Measurements from ENCODE around the gene SP4.
"Not testable (repeated sequence)": the region's sequence is repeated elsewhere in the genome, so short reads cannot be mapped to it uniquely, and the experiment has no call there.

Gene SP4

DNA sequence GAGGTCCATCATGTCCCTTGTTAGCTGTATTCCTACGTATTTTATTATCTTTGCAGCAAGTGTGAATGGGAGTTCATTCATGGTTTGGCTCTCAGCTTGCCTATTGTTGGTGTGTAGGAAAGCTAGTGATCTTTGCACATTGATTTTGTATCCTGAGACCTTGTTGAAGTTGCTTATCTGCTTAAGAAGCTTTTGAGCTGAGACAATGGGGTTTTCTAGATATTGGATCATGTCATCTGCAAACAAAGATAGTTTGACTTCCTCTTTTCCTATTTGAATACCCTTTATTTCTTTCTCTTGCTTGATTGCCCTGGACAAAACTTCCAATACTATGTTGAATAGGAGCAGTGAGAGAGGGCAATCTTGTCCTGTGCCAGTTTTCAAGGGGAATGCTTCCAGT lies 104.6 kb downstream of the SP4 start:
- DNase-seq, result not testable (repeated sequence)

DNA sequence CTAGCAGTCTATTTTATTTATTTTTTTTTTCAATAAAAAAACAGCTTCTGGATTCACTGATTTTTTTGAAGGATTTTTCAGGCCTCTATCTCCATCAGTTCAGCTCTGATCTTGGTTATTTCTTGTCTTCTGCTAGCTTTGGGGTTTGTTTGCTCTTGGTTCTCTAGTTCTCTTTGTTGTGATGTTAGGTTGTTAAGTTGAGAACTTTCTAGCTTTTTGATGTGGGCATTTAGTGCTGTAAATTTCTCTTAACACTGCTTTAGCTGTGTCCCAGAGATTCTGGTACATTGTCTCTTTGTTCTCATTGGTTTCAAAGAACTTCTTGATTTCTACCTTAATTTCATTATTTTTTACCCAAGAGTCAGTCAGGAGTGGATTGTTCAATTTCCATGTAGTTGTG lies 105.8 kb downstream of the SP4 start:
- not testable (repeated sequence) for DNase-seq

DNA sequence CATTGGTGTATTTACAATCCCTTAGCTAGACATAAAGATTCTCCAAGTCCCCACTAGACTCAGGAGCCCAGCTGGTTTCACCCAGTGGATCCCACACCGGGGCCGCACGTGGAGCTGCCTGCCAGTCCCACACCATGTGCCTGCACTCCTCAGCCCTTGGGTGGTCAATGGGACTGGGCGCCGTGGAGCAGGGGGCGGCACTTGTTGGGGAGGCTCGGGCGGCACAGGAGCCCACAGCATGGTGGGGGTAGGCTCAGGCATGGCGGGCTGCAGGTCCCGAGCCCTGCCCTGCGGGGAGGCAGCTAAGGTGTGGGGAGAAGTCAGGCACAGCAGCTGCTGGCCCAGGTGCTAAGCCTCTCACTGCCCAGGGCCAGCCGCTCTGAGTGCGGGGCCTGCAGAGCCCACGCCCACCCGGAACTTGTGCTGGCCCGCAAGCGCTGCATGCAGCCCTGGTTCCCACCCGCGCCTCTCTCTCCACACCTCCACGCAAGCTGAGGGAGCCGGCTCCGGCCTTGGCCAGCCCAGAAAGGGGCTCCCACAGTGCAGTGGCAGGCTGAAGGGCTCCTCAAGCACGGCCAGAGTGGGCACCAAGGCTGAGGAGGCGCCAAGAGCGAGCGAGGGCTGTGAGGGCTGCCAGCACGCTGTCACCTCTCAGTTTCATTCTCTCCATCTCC lies 108.7 kb downstream of the SP4 start:
- not testable (repeated sequence) for DNase-seq

DNA sequence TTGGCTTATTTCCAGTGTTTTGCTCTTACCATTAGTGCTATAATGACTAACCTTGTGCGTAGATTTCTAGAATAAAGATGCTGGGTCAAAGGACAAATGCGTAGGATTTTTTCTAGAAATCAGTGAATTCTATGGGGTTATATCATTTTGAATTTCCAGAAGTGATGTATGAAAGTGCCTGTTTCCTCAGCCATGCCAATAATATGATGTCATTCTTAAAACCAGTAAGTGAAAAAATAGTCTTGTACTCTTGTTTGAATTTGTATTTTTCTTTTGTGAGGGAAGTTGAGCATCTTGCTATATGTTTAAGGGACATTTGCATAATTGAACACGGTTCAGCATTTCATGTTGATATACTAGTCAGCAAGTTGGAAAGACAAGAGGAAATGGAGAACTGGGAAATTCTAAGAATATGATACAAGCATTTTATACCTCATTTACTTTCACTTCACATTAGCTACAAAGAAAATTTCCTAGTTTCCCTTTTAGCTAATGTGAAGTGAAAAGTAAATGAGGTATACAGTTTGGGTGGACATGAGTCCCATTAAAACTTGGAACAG lies 111.1 kb downstream of the SP4 start:
- no peak for DNase-seq

DNA sequence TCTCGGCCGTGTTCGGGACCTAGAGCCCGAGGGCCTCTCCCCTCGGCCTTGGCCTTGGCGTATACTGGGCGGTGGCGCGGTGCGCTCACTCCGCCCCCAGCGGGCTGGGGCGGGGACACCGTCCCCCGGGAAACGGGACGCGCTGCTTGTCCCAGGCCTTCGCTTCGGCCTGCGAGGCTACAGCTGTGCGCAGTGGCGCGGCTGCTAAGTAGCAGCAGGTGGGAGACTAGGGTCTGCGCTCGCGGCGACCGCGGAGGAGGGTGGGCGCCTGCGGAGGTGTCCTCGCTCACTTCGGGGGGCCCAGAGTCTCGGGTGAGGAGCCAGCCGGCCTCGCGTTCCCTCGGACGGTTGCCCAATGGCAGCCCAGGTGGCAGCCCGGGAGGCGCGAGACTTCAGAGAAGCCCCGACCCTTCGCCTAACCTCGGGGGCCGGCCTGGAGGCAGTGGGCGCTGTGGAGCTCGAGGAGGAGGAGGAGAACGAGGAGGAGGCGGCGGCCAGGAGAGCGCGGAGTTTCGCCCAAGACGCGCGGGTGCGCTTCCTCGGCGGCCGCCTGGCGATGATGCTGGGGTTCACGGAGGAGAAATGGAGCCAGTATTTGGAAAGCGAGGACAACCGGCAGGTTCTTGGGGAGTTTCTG lies 115.1 kb downstream of the SP4 start, which contains the start of gene DNAH11:
Gene DNAH11, plus strand, starts transcription at position 149 of the 637 bp plus-strand sequence. Its CDS starts 207 bp downstream, at position 356.
- DNase-seq, result no peak

DNA sequence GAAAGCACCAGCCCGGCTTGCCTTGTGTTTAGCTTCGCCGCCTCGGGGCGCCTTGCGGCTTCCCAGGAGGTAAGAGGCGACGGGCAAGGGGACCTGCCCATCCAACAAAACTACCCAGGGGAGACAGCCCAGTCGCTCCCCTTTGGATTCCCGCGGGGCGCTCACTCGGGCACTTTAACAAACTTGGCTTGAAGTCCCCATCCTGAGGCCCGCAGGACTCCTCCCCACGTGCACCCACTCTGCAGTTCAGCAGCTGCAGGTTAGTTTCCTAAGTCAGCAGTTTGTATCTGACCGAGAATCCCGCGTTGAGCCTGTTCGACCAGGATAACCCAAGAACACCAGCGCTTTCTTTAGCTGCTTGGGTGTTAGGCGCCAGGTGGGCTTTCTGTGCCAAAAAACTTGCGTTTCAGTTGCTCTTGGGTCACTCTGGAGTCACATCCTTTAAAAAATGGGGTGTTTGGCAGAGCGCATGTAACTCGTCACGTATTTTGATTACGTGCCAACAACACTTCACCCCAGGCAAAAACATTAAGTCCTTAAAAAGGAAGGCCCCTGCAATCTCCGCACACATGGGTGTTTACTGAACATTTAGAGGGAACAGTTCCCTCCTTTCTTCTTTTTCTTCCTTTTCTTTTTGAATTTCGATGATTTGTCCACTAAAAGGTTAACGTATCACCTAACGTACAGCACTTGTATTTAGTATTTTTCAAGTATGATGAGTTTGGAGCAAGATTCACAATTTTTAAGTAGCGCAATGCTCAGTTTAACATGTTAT lies 115.8 kb downstream of the SP4 start:
- DNase-seq, result no peak

DNA sequence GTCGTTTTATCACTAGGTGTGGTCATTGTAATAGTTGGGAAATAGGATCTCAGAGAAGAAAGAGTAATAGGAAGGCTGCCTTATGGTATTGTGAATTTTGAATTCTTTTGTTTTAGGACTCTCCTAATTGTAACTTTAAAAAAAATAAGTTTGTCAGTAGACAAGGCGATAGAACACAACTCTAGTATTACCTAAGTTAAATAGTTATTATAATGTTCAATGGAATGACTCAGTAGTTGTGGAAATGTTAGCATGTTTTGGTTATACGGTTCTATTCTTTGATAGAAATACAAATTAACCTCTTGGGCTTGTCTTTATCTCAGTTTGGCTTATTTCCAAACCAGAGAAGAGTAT lies 116.4 kb downstream of the SP4 start:
- DNase-seq, result no peak

DNA sequence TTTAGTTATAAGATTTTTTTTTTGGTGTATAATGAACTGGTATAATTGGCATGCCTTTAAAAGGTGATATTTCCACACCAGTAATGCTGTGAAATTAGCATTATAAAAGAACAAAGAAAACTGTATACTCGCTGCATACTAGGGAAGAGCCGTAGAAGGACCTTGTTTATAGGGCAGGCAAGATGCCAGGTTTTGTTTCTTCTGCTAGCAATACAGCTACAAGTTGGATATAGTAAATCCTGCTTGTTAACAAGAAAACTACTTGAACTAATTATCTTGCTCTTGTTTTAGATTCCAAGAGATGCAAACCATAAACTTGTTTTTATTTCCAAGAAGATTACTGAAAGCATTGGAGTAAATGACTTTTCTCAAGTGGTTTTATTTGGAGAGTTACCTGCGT lies 116.8 kb downstream of the SP4 start:
- no peak for DNase-seq

DNA sequence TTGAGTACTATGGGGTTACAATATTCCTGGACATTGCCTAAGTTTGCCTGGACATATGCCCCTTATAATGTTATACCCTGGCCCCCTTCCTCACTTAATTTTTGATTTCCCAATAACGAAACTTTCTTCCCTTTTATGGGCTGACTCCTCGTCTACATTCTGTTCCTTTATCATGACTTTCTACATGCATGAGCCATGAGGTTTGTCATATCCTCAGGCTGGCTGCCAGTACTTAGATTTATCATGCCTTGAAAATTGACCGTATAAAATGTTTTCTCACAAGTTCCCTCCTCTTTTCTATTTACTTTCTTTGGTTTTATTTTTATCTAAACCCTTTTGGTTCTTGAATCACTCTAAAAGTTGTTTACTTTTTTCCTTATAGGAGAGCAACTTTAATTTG lies 119.6 kb downstream of the SP4 start:
- DNase-seq, result no peak

DNA sequence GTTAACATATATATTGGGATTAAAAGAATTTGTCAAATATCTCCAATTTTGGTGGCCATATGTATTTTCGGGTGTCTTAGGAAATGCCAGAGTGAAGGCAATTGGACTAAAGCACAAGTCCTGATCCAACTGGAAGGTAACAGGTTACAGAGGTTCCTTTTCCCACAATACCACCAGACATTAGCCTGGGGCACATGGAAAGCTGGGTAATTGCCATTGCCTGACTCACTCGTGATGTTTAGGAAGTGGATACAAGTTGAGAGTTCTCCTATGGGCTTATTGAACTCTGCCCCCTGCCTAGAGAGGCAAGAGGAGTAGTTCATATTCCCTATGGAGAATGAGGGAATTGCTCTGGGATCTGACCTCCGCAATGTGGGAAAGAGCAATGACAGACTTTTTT lies 120.6 kb downstream of the SP4 start:
- DNase-seq, result no peak

DNA sequence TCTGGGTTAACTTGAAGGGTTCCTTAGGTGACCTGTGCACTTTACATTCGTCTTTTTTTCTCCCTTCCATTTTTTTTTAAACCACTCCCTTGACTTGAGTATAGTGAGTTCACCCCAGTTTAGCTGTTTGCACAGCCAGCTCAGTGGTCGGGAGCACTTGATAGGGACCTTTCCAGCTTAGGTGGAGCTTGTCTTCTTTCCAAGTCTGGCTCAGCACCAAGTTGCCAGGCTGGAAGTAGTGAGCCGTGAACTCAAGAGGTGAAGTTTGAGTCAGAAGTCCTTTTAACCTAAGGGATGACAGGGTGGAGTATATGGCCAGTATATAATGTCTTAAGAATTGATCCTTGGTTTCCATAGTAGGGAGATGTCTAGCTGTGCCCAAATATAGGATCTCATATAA lies 122.2 kb downstream of the SP4 start:
- DNase-seq, result no peak

DNA sequence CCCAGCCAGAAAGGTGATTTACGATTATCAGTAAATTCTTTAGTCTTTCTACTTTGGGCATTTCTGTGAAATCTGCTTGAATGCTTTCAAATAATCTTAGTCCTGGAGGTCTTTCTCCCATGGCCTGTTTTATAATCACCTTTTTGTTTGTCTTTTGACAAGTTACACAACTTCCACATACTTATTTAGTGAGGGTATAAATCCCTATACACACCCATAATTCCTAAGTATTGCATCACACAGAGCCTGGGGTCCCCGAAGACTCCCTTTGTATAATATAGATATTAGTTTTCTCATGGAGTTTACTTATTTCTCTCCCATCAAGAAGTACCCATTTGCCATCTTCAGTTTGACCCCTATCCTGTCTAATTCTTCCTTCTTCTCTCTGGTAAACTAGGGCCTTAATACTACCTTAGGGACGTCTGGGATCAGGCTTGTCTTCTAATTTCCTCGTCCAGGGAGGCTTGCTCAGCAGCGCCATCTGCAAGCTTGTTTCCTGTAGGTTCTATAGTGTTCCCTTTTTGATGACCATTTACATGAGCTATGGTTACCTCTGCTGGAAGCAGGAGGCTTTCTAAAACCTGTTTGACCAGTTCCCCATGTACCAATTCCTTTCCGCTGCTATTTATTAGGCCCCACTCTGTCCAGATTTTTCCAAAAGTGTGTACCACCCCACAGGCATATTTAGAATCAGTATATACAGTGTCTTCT lies 123.1 kb downstream of the SP4 start:
- DNase-seq, result no peak

DNA sequence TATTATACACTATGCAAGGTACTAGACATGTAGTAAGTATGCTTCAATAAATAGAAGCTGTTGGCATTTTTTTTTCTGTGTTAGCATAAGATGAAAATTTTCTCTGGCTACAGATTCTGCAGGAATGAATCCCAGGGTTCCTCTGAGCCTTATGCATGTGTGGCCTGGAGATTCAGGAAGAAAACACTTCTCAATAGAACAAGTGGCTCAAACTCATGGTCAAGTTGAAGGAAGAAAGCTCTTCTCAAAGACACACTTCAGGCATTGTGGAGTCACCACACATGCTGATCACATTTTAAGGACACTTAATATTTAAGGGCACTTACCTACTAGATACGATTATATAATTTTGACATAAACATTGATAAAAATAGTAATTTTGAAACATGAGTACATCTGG lies 134.5 kb downstream of the SP4 start:
- DNase-seq, result no peak
